Nucleus accumbens (tissue), 56 donors: Measurements from ENCODE around the gene PELI3.

Experiments
- DNase-seq, 56 donors: peaks; one replicate each; lab custom pipeline; 2025; lab: John Stamatoyannopoulos, UW

PELI3 gene

GRCh38 chr11:66473167-66473566, 6.5 kb downstream of the PELI3 start:
- DNase-seq, result no peak

DNA sequence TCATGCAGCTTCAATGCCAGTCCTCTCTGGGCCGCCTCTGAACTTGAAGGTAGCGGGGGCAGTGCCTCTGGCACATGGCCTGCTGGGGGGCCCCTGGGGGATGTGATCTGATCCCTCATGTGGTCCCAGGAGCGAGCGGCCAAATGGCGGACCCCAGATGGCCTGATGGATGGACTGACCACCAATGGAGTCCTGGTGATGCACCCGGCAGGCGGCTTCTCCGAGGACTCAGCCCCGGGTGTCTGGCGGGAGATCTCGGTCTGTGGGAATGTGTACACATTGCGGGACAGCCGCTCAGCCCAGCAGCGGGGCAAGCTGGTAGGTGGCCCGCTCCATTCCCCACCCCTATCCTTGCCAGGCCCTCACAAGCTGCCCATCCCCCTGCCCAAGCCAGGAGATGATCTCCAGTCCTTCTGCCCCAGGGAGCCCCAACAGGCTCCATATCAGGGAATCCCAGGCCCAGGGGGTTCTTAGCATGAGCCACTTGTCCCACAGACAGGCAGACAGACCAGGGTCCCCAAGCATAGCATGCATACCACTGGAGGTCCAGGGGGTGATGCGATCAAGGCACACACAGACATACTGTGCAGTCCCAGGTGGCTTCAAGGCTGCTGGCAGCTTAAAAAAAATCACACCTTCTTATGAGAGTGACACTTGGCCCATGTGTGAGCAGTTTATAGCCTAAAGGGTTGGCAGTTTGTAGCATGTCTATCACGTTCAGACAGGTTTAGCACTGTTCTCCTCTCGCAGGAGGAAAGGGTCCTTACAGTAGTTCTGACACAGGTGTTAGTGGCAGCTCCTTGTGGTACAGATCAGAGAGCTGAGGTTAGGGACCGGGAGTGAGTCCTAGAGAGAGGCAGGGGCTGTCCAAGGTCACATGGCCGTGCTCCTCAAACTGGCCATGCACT, 7.2 kb downstream of the PELI3 start:
- DNase-seq, result no peak

DNA sequence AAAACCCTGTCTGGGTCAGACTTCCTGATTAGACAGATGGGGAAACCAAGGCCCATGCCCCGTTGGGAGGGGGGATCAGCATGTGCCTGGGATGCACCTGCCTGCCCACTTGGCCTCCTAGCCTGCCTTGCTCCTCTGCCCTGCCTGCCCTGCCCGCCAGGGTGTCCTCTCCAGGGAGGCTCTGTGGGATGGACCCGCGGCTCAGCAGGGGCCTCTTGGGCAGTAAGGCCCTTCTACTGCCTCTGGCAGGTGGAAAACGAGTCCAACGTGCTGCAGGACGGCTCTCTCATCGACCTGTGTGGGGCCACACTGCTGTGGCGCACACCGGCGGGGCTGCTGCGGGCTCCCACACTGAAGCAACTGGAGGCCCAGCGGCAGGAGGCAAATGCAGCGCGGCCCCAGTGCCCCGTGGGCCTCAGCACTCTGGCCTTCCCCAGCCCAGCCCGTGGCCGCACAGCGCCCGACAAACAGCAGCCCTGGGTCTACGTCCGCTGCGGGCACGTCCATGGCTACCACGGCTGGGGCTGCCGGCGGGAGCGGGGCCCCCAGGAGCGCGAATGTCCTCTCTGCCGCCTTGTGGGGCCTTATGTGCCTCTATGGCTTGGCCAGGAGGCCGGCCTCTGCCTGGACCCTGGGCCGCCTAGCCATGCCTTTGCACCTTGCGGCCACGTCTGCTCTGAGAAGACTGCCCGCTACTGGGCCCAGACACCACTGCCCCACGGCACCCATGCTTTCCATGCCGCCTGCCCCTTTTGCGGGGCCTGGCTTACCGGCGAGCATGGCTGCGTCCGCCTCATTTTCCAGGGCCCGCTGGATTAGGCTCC, 8.9 kb downstream of the PELI3 start:
- no peak for DNase-seq

DNA sequence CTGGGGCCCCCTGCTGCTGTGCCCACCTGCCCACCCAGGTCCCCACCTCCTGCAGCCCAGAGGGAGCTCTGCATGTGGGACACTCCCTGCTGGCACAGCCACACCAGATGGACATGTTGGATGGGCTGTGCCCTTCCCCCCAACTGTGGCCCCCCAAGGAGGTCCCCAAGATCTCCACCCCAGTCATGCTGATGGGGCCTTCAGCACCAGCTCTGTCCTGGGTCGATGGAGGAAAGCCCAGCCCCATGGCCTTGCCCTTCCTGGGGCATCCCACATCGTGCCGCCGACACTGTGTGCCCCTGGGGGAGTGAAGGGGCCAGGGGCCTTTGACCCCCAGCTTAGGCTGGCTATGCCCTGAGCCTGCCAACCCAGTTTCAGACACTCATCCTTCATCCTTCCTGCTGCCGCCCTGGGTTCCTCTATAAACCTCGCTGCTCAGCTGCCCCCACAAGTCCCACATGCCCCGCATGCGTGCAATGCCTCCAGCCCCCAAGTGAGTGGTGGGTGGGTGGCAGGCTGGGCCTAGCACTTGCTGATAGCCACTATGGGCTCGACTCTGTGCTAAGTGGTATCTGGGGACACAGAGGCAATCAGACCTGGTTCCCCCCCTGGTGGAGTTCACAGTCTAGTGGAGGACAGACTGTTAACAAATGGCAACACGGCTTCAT, 9.6 kb downstream of the PELI3 start:
- no peak for DNase-seq

GRCh38 chr11:66476841-66477251, 10.1 kb downstream of the PELI3 start:
- DNase-seq, result no peak

- DNase-seq, result no peak
Observed at GRCh38 chr11:66477263-66478201, 10.8 kb downstream of the PELI3 start.

GRCh38 chr11:66478729-66479393, 12.2 kb downstream of the PELI3 start:
- no peak for DNase-seq

- DNase-seq, result peak in 23 of 56 donors; percentile 29 to 90 (median 76)
Observed at GRCh38 chr11:66479394-66480116, 12.8 kb downstream of the PELI3 start.

DNA sequence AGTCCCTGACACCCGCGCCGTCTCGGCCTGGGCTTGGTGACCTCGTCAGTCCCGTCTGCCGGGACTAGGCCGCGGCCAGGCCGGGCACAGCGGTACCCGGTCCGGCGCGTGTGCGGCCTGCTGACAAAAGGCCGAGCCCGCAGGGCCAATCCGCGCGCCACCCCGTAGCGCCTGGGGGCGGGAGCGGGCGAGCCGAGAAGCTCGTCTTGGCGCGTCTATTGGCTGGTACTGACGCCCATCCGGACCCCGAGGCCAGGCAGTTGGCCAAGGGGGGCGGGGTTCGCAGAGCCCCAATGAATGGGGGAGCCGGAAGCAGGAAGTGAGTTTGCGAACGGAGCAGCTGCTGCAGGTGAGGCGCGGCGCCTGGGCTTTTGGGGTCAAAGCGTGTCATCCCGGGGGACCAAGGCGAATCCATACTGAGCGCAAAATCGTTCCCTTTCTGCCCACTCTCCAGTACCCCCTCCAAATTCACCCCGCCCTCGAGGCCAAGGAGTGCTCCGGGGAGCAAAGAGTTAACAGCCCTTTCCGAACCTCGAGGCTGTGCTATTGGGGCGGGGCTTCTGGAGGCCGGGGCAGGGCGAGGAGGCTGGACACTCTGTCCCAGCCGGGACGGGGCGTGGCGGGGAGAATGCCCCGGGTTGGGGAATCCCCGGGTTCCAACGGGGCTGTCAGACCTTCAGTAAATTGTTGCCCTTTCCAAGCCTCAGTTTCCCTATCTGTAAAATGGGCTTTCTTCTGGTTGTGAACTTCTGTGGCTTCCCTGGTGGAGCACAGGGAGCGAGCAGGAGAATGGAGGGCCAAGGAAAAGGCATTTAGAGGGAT, 13.6 kb downstream of the PELI3 start, which contains the start of gene DPP3:
Gene DPP3 (plus strand): TSS at position 318 of the 822 bp plus-strand sequence. CDS start 1,767 bp downstream, outside the sequence.
- peak; percentile 65 to 98 (median 94) for DNase-seq

DNA sequence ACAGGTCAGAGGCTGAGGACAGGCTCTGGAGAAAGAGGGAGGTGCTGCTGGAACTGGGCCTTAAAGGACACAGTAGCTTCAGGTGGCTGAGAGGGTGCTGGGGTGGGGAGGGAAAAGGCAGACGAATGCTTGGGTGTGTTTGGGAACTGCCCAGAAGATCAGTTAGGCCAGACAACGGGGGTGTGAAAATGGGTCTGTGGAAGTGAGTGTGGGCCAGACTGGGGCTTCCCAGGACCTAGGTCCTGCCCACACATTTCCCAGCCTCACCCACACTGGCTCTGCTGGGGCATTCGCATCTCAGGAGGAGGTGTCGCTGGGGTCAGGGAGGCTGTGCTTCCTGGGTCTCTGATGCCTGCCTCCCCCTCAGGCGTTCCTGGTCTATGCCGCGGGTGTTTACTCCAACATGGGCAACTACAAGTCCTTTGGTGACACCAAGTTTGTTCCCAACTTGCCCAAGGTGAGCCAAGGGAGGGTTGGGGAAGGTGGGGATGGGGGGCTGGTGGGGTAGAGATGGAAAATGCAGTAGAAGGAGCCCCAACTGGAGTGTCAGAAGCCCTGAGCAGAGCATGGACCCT, 18.2 kb downstream of the PELI3 start:
- no peak for DNase-seq

- DNase-seq, result no peak
Observed at GRCh38 chr11:66488957-66489356, 22.3 kb downstream of the PELI3 start.

DNA sequence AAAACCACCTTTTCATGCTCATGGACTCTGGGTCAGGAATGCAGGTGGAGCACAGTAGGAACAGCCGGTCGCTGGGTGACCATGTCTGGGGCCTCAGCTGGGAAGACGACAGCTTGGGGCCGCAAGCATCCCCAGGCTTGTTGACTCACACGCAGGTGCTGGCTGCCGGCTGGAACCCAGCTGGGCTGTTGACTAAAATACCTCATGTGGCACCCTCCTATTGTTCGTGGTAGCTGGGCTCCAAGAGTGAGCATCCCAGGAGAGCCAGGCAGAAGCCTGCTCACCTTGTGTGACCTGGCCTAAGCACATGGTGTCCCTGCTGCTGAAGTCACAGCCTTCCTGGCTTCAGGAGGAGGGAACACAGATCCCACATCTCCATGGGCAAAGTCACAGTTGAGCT, 22.9 kb downstream of the PELI3 start:
- no peak for DNase-seq

GRCh38 chr11:66491315-66491935, 24.7 kb downstream of the PELI3 start:
- DNase-seq, result no peak

GRCh38 chr11:66492161-66492865, 25.6 kb downstream of the PELI3 start:
- no peak for DNase-seq

GRCh38 chr11:66493130-66493529, 26.4 kb downstream of the PELI3 start:
- no peak for DNase-seq

DNA sequence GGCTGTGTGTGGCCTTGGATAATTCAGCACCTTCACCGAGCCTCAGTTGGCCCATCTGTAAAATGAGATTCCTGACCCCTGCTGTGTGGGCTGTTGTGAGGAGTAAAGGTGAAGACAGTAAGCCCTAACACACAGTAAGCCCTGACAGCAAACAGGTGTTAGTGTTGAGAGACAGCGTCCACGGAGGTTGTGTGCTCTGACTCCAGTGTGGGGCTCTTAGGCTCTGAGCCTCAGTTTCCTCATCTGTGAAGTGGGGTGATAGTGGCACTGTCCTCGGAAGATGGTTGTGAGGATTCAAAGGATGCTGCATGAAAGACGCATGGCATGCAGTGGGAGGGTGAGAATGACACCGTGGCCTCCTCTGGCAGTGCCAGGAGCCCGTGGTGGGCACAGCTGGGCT, 27.8 kb downstream of the PELI3 start:
- no peak for DNase-seq
